H4 (cell line): ENCODE measurements around the gene EIF3I. TPM values are rescaled to one million over a fixed set of nuclear protein-coding genes. Genes with fewer than 3 reads are reported as not detected.
A peak's percentile ranks its signal among the peaks of the same experiment; 100 is the strongest.
"Not testable (repeated sequence)": the region's sequence is repeated elsewhere in the genome, so short reads cannot be mapped to it uniquely, and the experiment has no call there.

Source experiments
- DNase-seq: peaks from one replicate; pipeline ENCODE4 v3.0.0-alpha.2; 2015; ENCODE audit warnings: low spot score
- total RNA-seq: library from RNA; depleted of rRNA; stranded (reverse); fragments of >200 nt; shearing (Covaris generic); gene quantifications from 2 replicates; pipeline ENCODE4 v1.2.3, GENCODE V29; 2014

The EIF3I gene
- total RNA-seq, 1 experiment from 2014 or later, result 664 TPM

GRCh38 chr1:32232558-32233304 is 10.5 kb downstream of the EIF3I start:
- DNase-seq, result no peak

- no peak for DNase-seq
Measured at GRCh38 chr1:32234792-32235191, 12.6 kb downstream of the EIF3I start.

GRCh38 chr1:32239337-32239736 is 17.1 kb downstream of the EIF3I start:
- no peak for DNase-seq

- DNase-seq, result no peak
Measured at GRCh38 chr1:32239790-32240139, 17.6 kb downstream of the EIF3I start.

GRCh38 chr1:32240140-32240951 is 18.1 kb downstream of the EIF3I start:
- no peak for DNase-seq

GRCh38 chr1:32241001-32241763 is 19.0 kb downstream of the EIF3I start:
- peak; percentile 37 for DNase-seq

GRCh38 chr1:32242341-32242851 is 20.2 kb downstream of the EIF3I start:
- no peak for DNase-seq

- DNase-seq, result no peak
Measured at GRCh38 chr1:32246888-32247273, 24.7 kb downstream of the EIF3I start, which contains the start of gene FAM167B. TSS of gene FAM167B (plus strand) at chr1:32247222. CDS start at chr1:32247422, 200 bp downstream.

- DNase-seq, result no peak
Measured at GRCh38 chr1:32247452-32247851, 25.2 kb downstream of the EIF3I start.

GRCh38 chr1:32247983-32248889 is 26.0 kb downstream of the EIF3I start:
- DNase-seq, result no peak

- no peak for DNase-seq
Measured at GRCh38 chr1:32249831-32250525, 27.8 kb downstream of the EIF3I start.

- DNase-seq, result no peak
Measured at GRCh38 chr1:32250893-32251716, 28.9 kb downstream of the EIF3I start, which contains the start of gene LCK. TSS of gene LCK (plus strand) at chr1:32251265. CDS start at chr1:32274330, 23,065 bp downstream.

GRCh38 chr1:32255072-32256071 is 33.2 kb downstream of the EIF3I start:
- DNase-seq, result no peak

GRCh38 chr1:32256473-32257226 is 34.4 kb downstream of the EIF3I start:
- DNase-seq, result no peak

GRCh38 chr1:32257227-32257508 is 35.0 kb downstream of the EIF3I start:
- DNase-seq, result no peak

GRCh38 chr1:32263236-32263593 is 41.0 kb downstream of the EIF3I start:
- not testable (repeated sequence) for DNase-seq

GRCh38 chr1:32263744-32264143 is 41.5 kb downstream of the EIF3I start:
- no peak for DNase-seq

- no peak for DNase-seq
Measured at GRCh38 chr1:32265846-32266245, 43.6 kb downstream of the EIF3I start.
